Fibroblast of lung (primary cell): ENCODE data around the gene EFCAB14.

Experiments
- EZH2 ChIP-seq: IDR thresholded peaks from 2 replicates; pipeline ENCODE4 v1.5.1; 2012; ENCODE audit warnings: low read length, control low read depth, mild to moderate bottlenecking; ENCODE audit errors: missing control alignments
- TF ChIP-seq, protein P1 (sequence below), 2 donors: IDR thresholded peaks in 1 of 2; conservative IDR thresholded peaks in 1 of 2; 1 replicate in 1 of 2; 2 replicates in 1 of 2; pipeline ENCODE4 v1.5.1; 2011 to 2012; ENCODE audit warnings: low read length in 2 of 2, control low read depth in 1 of 2, inconsistent platforms in 1 of 2, low read depth in 1 of 2, mild to moderate bottlenecking in 1 of 2

DNA sequence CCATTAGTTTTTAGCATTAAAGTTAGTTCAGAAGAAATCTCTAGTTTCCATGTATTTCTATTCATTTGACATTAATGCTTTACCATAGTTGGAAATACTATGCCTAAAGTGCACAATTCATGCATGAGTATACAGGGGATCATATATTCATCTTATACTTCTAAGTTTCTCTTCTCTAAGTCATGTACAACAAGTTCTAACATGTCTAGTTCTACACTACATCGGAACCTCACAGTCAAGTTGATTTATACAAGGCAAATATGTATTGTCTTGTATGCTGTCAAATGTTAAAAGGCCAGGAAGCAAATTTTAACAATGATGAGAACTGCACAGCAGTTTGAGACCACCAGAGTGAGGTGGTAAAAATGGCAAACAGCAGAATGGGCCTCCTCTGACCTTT lies 79.4 kb downstream of the EFCAB14 start:
- TF ChIP-seq, protein P1, sequence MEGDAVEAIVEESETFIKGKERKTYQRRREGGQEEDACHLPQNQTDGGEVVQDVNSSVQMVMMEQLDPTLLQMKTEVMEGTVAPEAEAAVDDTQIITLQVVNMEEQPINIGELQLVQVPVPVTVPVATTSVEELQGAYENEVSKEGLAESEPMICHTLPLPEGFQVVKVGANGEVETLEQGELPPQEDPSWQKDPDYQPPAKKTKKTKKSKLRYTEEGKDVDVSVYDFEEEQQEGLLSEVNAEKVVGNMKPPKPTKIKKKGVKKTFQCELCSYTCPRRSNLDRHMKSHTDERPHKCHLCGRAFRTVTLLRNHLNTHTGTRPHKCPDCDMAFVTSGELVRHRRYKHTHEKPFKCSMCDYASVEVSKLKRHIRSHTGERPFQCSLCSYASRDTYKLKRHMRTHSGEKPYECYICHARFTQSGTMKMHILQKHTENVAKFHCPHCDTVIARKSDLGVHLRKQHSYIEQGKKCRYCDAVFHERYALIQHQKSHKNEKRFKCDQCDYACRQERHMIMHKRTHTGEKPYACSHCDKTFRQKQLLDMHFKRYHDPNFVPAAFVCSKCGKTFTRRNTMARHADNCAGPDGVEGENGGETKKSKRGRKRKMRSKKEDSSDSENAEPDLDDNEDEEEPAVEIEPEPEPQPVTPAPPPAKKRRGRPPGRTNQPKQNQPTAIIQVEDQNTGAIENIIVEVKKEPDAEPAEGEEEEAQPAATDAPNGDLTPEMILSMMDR (conservative IDR thresholded peaks at IDR 0.05 in 1 of 2, IDR thresholded peaks at IDR 0.05 in 1 of 2; ENCODE audit: low read depth in 1 of 2, low read length in 2 of 2) = no peak
- TF ChIP-seq EZH2 = no peak
